Inflammatory macrophage treated with lipopolysaccharide for 1 hour (primary cell): ENCODE results near the gene ZNF174.

Experiments
- DNase-seq, 2 donors: peaks; one replicate each; pipeline ENCODE4 v3.0.0-alpha.2; 2020 to 2022

Gene ZNF174

GRCh38 chr16:3443108-3444031, 42.4 kb downstream of the ZNF174 start, which contains the start of the genes NAA60 and ZNF597:
NAA60 (plus strand) TSS chr16:3443680; CDS start chr16:3476228, 32,548 bp downstream.
ZNF597 (minus strand) TSS chr16:3443504; CDS start chr16:3443153, 351 bp downstream.
- DNase-seq = peak; percentile 83 to 91

DNA sequence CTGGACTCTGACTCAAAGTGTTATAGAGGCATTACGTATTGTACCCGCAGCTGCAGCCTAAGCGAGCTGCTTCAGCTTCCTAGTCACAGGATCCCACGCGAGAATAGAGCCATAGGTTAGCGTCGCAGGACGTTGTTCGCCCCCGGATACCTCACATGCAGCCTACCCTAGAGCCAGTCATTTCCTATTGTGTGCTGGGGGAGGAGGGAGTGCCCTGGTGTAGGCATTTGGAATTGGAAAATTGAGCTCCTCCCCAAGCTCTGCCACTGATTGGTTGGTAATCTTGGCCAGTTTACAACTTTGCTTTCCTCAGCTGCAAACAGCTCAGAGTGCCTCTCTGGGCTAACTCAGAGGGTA, 43.0 kb downstream of the ZNF174 start:
- peak; percentile 70 to 88 for DNase-seq

GRCh38 chr16:3454093-3454492, 53.1 kb downstream of the ZNF174 start:
- DNase-seq = no peak

GRCh38 chr16:3454631-3455147, 53.7 kb downstream of the ZNF174 start:
- no peak for DNase-seq

GRCh38 chr16:3457434-3458252, 56.6 kb downstream of the ZNF174 start:
- DNase-seq = peak; percentile 84 to 91

DNA sequence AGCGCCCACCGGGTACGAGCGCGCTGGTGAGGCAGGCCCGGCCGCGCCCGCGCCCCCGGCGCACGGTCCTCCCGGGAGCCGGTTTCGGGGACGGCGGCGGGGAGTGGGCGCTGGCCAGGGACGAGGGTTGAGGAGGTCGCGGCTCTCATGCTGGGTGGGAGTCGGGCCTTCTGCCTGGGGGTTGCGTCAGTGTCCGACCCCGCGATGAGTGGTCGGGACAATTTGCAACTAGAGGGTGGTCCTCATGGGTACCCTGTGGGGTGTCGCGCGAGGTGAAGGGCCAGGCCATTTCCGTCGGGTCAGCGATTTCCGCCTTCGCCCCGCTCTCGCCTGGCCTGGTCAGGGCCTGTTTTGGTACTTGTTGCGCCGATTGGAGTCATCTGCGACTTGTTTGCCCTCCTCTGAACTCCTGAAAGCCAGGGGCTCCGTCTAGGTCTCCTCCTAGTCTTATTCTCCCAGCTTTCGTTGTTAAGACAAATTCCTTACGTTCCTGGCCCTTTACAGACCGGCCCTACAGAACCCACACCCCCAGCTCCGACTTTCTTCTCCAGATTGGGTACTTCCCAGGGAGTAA, 57.4 kb downstream of the ZNF174 start:
- DNase-seq = no peak

GRCh38 chr16:3458852-3459361, 57.9 kb downstream of the ZNF174 start:
- DNase-seq = peak in 1 of 2 donors; percentile 26
